AG09319 (cell line): Measurements from ENCODE around the gene WDR93.

Source experiments
- DNase-seq: peaks from one replicate; pipeline ENCODE4 v3.0.0-alpha.2; 2010; ENCODE audit warnings: low read depth; ENCODE audit errors: extremely low read depth
- TF ChIP-seq, protein P1 (sequence below): IDR thresholded peaks from 2 replicates; pipeline ENCODE4 v1.5.1; 2011; ENCODE audit warnings: low read depth, mild to moderate bottlenecking, inconsistent platforms, low read length, moderate library complexity

Gene WDR93

DNA sequence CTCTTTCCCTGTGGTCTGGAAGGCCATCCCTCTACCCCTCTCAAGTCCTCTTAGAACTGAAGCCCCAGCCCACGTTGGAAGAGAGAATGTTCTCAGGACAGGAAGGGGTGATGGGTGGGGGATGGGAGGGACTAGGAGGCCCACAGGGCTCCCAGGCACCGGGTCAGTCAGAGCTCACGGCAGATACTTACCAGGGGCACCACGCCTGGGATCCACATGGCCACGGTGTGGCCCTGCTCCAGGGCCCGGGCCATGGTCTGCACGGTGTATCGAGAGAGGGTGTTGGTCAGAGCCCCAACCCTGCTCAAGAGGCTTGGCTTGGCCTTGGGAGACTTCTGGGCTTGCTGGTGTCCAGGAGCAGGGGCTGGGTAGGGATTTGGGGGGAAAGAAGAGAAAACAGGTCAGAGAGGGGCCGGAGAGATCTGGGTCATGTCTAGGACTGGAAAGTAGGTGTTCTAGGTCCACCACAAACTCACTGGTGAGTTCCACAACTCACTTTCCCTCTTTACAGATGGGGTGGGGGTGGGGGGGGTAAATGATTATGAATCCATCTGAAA is 21.2 kb upstream of the WDR93 start:
- no peak for DNase-seq
- TF ChIP-seq, protein P1, sequence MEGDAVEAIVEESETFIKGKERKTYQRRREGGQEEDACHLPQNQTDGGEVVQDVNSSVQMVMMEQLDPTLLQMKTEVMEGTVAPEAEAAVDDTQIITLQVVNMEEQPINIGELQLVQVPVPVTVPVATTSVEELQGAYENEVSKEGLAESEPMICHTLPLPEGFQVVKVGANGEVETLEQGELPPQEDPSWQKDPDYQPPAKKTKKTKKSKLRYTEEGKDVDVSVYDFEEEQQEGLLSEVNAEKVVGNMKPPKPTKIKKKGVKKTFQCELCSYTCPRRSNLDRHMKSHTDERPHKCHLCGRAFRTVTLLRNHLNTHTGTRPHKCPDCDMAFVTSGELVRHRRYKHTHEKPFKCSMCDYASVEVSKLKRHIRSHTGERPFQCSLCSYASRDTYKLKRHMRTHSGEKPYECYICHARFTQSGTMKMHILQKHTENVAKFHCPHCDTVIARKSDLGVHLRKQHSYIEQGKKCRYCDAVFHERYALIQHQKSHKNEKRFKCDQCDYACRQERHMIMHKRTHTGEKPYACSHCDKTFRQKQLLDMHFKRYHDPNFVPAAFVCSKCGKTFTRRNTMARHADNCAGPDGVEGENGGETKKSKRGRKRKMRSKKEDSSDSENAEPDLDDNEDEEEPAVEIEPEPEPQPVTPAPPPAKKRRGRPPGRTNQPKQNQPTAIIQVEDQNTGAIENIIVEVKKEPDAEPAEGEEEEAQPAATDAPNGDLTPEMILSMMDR, result no peak

DNA sequence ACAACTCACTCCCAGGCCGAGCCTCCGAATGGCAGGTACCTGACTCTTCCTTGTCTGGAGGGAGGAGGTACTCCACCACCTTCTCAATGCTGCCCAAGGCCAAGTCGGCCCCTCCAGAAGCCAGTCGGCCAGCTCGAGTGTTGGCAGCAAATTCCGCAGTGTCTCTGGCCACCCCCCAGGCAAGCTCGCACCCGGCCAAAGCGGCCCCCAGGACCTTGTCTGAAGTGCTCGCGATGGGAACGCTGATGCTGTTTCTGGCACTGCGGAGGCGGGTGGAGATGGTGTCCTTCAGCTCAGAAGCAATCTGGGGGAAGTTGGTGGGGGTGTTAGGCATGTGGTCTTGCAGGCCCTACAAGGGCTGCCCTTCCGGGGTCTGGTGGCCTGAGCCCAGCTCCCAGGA is 20.7 kb upstream of the WDR93 start:
- no peak for DNase-seq
- TF ChIP-seq, protein P1, result no peak

DNA sequence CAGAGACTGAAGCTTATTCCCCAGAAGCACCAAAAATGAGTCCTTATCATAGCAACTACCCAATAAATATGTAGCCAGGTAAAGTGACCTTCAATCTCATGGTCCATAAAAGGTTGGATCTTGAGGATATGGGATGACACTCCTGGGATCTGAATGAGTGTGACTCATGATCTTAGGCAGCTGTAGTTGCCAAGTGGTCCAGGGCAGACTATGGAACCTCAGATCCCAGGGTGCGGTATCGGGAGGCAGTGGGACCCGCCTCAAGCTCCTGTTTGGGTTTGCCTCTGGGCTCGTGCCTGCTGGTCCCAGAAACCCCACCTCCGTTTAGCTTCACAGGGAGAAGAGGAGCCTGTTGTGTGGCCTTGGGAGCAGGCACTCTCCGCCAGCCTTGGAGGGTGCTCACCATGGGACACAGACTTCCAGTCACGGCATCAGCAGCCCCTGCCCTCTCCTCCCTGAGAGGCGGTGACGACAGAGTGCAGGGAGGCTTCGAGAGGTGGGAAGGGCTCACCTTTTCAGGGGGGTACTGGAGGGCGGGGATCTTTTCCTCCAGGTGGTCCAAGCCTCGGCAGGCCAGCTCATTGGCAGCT is 19.5 kb upstream of the WDR93 start:
- DNase-seq, result no peak
- TF ChIP-seq, protein P1, result no peak

DNA sequence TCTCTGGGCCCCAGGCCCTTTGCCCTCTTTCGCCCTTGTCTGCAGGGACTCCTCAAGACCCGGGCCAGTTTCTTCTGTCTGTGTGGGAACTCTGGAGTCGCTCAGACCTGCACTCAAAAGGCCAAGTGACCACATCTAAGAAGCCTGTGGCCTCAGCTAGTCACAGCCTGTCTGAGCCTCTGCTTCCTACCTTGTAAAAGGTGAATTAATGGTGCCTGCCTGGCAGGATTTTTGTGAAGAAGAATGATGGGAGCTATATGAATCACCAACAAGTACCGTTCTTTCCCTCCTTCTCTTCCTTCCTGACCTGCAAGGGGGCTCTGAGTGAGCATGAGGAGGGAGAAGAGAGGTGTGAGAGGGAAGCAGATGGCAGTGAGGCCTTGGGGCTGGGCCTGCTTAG is 18.9 kb upstream of the WDR93 start:
- DNase-seq, result no peak
- TF ChIP-seq, protein P1, result no peak

DNA sequence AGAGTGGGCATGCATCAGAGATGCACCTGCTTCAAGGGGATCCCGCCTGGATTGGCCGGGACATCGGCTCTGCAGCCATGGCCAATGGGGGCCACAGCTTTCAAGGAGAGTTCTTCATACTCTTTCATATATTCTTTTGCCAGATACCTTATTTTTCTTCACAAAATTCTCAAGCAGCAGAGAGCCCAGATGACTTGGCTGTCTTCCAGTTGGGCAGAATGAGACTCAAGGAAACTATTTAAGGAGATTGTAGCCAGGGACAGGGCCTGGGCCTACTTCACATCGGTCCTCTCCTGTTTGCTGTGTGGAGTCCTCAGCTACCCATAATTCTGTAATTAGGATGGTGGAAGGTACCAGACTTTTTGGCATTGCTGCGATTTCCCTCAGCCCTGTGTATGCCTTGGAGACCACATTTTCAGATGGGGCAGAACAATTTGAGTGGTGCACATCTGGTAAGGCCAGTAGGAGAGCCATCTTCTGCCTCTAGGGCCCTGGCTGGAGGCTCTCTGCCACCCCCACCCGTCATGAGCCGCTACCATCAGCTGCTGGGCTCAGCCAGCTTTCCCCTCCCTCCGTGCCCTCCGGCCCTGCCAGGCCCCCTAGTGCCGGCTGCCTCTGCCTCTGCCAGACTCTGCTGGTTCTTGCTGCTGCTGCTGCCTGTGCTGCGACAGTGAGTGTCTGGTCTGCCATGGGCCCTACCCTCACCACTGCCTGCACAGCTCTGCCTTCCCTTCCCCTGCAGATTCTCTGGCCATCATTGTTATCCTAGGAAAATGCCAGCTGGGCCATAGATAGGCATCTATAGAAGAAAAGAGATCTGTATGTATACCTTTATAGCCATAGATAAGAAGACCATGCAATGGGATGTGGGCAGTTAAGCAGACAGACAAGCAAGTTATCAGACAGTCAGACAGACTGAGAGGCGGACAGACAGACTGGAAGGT is 18.1 kb upstream of the WDR93 start:
- TF ChIP-seq, protein P1, result no peak
- DNase-seq, result no peak

DNA sequence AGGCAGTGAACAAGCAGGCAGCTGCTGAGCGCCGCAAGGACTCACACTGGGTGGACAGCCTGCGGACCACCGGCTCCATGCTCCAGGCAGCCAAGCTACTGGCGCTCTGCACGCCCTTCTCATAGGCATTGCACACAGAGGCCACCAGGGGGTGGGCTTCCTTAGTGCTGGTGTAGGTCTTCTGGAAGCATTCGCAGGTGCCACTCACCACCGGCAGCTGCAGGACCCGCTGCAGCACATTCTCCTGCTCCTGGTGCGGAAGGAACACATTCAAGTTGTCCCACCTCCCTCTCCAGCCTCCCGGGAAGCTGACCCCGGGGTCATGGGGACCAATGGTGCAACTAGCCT is 17.5 kb upstream of the WDR93 start:
- TF ChIP-seq, protein P1, result peak; percentile 17
- DNase-seq, result no peak

DNA sequence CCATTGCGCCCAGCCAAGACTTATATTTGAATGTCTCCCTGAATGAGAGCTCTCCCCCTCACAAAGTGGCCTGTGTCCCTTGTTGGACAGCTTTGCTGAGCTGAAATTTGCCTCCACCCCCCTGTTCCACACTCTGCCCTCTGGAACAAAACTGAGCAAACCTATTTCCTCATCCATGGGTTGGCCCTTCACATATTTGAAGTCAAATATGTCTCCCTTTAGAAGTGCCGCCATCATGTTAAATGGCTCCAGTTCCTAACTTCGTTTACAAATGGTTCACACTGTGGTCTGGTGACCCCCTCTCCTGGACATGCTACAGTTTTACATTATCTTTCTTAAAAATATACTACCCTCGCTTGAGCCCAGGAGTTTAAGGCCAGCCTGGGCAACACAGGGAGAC is 16.1 kb upstream of the WDR93 start:
- no peak for DNase-seq
- TF ChIP-seq, protein P1, result no peak
